DMS153 treated with DMSO at 0.1 percent for 48 hours (cell line): ENCODE measurements around the gene ANKMY1.

Source experiments
- DNase-seq: peaks from one replicate; lab custom pipeline; 2025; ENCODE audit not compliant: unreplicated experiment; lab: John Stamatoyannopoulos, UW

ANKMY1 gene

DNA sequence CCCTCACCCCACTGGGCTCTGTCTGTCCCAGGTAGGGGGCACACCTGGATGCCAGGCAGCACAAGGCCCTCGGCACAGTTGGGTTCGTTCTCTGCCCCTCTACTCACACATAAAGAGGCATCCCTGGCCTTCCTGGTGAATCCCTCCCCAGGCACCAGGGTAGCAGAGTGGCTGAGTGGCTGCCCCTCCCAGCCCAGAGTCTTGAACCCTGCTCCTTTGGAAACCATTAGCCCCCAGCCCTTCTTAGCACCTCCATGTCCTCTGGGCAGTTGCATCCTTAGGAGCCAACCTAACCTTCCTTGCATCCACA is 120.3 kb downstream of the ANKMY1 start:
- DNase-seq, result no peak

DNA sequence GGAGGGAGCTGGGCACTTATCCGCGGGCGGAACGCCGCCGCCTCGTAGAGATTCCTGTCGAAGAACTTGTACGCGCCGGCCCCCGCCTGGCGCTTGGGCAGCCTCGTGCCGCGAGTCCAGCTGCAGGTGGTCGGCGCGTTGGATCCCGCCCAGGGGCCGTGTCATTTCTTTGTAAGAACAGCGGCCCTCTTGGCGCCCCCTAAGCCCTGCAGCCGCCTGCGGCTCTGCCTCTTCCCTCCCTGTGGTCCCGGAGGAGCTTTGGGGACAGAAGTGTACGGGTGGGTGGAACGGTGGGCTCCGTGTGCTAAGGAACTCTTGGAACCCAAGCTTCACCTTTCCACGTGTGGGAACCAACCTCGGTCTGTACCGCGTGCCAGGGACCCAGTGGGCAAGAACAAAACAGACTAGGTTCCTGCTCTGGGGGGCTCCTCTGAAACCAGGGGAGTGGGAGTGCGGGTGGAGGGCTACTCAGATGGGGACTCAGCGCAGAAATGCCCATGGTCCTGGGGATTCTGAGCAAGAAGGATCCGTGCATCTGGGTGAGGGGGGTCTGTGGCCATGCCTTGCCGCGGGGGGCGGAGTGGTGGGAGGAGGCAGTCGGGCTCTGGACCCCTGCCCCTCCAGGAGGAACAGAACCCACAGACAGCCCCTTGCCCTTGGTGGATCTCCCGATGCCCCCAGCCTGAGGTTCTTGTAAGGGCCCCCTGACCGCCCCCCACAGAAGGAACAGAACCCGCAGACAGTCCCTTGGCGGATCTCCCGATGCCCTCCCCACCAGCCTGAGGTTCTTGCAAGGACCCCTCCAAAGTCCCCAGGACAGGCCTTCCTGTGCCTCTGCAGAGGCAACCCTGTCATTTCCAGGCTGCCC is 120.9 kb downstream of the ANKMY1 start:
- no peak for DNase-seq

DNA sequence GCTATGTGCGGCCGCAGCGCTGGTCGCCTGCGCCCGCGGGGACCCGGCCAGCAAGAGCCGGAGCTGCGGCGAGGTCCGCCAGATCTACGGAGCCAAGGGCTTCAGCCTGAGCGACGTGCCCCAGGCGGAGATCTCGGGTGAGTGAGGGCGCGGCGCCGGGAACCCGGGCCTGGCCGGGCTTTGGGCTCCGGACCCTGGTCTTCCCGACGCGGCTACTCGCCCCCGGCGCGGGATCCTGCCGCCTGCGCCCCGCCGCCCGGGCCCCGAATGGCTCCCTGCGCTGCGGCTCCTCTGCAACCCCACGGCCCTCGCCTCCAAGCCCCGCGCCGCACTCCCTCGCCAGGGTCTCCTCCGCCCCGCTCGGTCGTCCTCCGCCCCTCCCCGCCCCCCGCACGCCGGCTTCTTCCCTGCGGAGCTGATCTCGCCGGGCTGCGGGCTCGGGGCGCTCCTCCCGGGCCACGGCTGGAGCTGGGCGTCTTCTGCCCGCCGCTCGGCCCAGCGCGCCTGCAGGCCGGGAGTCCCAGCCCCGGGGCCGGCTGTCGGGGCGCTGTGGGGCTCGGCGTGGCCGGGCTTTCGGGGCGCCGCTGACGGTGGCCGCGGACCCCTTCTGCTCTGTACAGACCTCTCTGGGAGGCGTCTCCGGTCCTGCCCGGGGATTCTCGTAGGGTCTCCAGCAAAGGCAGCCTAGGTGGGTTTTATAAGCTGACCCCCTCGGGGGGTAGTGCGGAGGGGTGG is 121.7 kb downstream of the ANKMY1 start:
- DNase-seq, result no peak

DNA sequence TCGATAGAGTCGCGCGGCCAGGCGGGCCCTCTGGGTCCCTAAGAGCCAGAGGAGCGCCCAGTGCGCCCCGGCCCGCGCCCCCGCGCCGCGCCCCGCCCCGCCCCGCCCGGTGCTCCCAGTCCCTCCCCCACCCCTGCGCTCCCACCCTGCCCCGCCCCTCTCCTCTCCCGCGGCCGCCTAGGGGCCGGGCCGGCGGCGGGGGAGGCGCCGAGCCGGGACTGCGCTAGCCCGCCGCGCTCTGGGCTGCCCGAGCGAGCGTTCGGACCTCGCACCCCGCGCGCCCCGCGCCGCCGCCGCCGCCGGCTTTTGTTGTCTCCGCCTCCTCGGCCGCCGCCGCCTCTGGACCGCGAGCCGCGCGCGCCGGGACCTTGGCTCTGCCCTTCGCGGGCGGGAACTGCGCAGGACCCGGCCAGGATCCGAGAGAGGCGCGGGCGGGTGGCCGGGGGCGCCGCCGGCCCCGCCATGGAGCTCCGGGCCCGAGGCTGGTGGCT is 122.3 kb downstream of the ANKMY1 start, which contains the start of gene GPC1:
TSS of gene GPC1 (plus strand) at position 207 of the 491 bp plus-strand sequence. CDS start at position 463, 256 bp downstream.
- peak; percentile 41 for DNase-seq

DNA sequence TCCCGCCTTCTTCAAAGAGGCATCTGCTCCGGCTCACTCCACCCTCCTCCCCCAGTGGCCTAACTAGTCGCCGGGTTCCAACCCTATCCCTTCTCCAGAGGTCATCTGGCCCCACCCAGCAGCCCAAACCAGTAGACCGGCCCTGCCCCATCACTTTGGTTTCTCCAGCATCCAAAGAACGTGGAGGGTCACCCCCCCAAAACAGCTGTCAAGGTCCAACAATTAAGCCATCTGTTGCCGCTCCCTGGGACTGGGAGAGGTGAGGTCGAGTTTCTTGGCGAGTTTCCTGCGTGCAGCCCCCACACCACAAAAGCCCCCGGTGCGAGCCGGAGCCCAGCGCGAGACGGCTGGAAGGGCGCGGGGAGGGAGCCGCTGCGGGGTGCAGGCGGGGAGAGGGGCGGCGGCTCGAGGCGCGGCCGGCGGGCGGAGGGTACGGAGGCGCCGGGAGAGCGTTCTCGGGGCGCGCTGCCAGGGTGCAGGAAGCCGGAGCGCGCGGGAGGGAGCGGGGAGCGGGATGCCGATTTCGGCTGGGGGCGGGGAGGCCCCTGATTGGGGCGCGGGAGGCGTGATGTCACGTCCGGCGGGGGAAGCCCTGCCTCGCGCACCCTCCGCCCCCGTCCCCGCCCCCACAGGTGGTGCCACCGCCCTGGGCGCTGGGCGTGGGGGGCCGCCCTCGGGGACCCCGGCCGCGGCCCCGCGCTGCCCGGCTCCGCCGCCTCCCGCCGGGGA is 122.9 kb downstream of the ANKMY1 start:
- peak; percentile 49 for DNase-seq

DNA sequence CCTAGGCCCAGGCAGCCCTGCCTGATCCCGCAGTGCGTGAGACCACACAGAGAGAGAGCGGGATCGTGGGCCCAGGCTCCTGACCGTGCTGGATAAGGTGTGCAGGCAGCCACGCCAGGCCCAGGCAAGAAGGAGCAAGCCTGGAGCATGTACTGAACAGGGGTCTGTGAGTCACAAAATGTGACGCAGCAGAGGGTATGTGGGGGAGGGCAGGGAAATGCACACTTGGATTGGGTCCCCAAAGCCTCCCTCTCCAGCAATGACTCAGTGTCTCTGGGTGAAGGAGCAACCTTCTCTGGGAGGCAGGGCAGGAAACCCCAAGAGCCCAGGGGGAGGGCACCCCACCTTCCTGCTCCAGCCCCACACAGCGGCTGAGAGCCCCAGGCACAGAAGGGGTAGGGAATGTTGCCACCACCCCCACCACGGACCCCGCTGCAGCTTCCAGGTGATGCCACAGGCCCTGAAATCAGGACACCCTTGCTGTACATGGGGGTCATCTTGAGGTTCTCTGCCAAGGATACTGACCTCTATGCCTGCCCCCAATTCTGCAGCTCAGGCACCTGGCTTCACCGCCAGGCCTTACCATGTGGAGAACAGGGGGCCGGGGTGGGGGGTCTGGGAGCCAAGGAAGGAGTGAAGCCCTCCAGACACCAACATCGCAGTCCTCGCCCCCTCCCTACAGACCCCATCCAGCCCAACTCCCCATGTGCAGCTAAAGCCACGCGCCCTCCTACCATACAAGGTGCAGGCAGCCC is 123.6 kb downstream of the ANKMY1 start:
- DNase-seq, result no peak

DNA sequence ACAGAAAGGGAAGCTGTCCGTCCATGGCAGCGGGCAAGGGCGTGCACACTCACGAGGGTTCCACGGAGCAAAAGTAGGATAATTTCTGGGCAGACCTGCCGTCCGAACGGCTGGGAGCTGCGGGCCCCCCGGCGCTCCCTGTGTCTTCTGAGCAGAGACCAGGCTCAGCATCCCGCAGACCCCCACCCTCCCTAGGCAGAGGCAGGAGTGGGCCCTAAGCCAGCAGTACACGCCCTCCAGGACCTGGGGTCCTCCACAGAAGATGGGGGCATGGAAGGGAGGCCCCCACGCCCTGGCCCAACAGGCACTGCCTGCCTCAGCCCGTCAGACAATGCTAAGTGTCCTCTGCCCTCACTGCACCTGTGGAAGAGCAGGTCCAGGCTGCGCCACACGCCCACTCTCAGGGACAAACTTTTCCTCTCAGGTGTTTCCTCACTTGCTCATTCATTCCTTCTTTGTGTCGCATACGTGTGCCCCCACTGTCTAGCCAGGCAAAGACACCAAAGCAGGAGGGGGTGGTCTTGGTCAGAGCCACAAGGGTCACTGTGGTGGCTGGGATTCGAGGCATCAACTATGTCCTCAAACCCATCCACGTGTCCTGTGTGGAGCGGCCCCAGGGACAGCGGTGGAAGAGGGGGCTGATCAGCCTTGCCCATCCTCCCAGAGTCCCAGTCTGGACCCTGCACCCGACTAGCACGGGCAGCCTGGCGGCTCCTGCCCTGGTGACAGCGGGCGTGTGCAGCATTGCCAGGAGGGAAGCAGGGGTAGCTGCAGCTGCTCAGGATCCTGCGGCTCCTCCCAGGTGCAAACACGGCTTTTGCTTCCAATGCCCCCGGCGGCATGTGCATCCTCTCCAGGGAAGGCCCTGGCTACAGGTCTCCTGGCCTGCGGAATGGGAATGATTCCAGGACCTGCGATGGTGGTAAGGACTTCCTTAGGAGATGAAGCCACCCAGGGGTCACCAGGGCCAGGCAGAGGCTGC is 124.7 kb downstream of the ANKMY1 start:
- DNase-seq, result no peak

DNA sequence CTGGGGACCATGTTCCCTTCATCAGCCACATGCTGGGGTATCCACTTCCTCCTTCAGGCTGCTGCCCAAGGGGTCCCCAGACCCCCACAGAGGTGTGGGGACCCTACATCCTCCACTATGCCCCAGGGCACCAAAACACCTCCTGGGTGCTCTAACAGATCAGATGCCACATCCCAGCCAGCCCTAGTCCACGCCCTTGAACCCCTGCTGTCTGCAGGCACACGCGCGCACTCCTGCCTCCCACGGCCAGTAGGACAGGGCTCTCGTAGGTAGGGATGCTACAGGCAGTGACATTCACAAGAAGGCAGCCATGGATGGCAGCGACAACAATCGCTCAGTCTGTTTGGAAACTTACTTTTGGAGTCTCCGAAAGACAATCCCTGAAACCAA is 125.4 kb downstream of the ANKMY1 start:
- no peak for DNase-seq

DNA sequence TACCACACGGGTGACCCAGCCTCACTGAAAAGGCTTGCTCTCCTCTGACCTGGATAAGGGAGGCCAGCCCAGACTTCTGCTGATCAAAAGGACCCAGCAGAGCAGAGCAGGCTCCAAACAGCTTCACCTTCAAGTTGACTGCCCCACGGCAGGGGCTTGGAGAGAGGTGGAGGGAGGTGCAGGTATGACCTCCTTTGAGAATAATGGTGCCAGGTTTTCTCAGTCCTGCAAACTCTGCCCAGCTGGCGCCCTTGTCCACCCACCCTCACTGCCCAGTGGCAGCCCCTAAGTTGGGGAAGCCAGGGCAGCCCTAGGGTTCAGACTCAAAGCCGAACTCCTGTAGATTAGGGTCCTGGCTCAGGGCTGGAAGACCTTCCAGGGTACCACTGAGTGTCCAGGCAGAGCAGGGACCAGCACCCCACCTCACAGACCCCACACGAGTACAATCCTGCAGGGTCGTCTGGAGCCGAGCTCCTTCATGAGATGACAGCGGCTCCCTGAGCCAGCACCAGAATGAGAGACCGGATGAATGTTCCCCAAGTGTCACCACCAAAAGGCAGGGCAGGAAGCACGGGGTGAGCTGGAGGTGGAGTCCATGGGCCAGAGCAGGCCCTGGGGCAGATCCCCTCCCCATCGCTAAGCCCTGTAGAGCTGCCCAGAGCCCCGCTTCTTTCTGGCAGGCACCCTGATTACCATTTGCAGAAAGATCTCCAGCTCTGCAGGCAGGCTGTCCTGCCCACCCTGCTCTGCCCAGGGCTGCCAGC is 125.9 kb downstream of the ANKMY1 start:
- DNase-seq, result no peak

DNA sequence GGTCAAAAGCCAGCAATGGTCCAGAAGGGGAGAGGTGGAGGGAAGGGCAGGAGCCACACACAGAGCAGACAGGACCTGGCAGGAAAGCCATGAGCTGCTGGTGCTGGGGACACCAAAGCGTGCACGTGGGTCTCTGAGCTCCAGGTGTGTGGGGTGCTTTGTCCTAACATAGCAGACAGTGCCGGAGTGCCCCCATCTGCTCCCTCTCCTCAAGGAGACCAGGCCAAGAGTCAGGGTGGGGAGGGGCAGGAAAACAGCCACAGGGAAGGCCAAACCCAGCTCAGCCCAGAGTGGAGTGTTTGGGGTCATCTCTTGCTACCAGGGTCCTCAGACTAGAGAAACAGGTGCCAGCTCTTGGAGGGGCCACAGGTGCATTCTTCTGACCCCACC is 126.5 kb downstream of the ANKMY1 start:
- DNase-seq, result no peak

DNA sequence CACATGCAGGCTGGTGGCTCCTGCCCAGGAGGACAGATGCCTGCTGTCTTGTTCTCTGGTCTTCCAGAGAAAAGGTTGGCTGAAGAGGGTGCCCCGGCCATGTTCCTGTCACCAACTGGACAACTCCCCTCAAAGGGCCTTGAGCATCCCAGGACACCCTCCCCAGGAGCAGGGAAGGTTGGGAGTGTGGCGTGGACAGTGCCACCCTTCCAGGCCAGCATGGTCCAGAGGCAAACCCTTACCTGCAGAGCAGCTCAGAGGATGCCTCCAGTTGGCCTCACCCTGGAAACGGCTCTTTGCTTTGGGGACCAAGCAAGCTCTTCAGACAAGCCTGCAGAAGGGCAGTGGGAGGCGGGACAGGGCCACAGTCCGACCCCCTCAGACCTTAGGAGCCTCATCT is 127.2 kb downstream of the ANKMY1 start:
- no peak for DNase-seq

DNA sequence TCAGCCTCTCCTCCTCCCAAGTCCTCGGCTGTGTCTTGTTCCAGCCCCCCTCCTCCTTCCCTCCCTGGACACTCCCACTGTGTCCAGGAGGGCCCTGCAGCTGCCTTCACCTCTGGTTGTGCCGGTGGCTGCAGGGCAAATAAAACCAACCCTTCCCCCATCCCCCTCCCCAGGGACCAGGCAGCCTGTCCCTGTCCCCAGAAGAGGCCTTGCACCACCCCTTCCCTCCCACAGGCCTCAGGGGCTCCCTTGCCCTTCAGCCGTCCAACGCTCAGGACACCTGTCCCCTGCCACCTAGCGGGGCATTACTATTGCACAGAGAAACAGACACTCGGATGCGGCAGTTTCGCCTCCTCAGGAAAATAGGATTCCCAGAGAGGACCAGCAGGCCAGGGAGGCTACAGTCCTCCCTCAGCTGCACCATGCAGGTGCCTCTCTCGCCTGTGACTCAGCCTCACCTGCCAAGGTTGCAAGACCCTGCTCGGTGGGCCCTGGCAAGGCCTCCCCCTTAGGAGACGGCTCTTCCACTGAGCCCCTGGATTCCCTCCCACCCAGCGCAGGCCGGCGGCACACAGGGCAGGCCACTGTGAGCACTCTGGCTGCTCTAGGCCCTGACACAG is 127.8 kb downstream of the ANKMY1 start:
- no peak for DNase-seq
